K562 (cell line): ENCODE results near the gene TXNIP. TPM values are rescaled to one million over a fixed set of nuclear protein-coding genes. Genes with fewer than 3 reads are reported as not detected.

Experiments used
- BDP1 ChIP-seq: IDR thresholded peaks from 3 replicates; pipeline ENCODE4 v1.6.1; 2011; ENCODE audit not compliant: insufficient read length, insufficient read depth
- BHLHE40 ChIP-seq: IDR thresholded peaks from 2 replicates; pipeline ENCODE4 v1.6.1; 2011; ENCODE audit warnings: low read length, improper control_type of control experiment
- CBX2 ChIP-seq: fragments of 200-600 bp; sonication (generic); IDR thresholded peaks from one replicate; pipeline ENCODE4 v1.6.1; 2012; ENCODE audit warnings: mild to moderate bottlenecking, low read length, inconsistent platforms; ENCODE audit not compliant: insufficient read depth, poor library complexity, severe bottlenecking
- CCNT2 ChIP-seq: IDR thresholded peaks from 2 replicates; pipeline ENCODE4 v1.6.1; 2011; ENCODE audit warnings: borderline replicate concordance, low read depth, mild to moderate bottlenecking, moderate library complexity, mixed read lengths, low read length; ENCODE audit not compliant: insufficient read length; ENCODE audit errors: extremely low read depth
- CEBPB ChIP-seq: fragments of 450-650 bp; IDR thresholded peaks from 2 replicates; pipeline ENCODE4 v1.6.1; 2016; ENCODE audit warnings: missing genetic modification characterization, missing compliant biosample characterization
- FOXP1 ChIP-seq: sonication (generic); formaldehyde crosslinking; IDR thresholded peaks from 2 replicates; pipeline ENCODE4 v1.8.0; 2022; ENCODE audit warnings: mild to moderate bottlenecking, missing genetic modification reagents
- GTF2F1 ChIP-seq: IDR thresholded peaks from 2 replicates; pipeline ENCODE4 v1.6.1; 2011; ENCODE audit warnings: low read depth, low read length, improper control_type of control experiment
- HDAC6 ChIP-seq: IDR thresholded peaks from 2 replicates; pipeline ENCODE4 v1.6.1; 2012; ENCODE audit warnings: low read depth, mild to moderate bottlenecking, control low read depth, inconsistent platforms, low read length, moderate library complexity
- KDM4B ChIP-seq, 2 experiments: fragments of 450-650 bp in 1 of 2; sonication (generic) in 1 of 2; IDR thresholded peaks; 2 replicates each; pipeline ENCODE4 v1.6.1; 2016 to 2017; ENCODE audit warnings: borderline replicate concordance in 2 of 2, antibody characterized with exemption in 1 of 2, low read depth in 1 of 2, mild to moderate bottlenecking in 1 of 2
- MBD1 ChIP-seq: fragments of 250-450 bp; sonication (Bioruptor Pico); IDR thresholded peaks from 2 replicates; pipeline ENCODE4 v1.8.0; 2022; ENCODE audit warnings: inconsistent platforms
- MCM7 ChIP-seq, 2 experiments: fragments of 450-650 bp; IDR thresholded peaks; 2 replicates each; pipeline ENCODE4 v1.6.1; 2016 to 2018
- MECOM ChIP-seq: fragments of 250-450 bp; sonication (Bioruptor Pico); IDR thresholded peaks from 2 replicates; pipeline ENCODE4 v1.8.0; 2022; ENCODE audit warnings: inconsistent platforms
- NFRKB ChIP-seq: fragments of 450-650 bp; IDR thresholded peaks from 2 replicates; pipeline ENCODE4 v1.6.1; 2016; ENCODE audit warnings: low read depth
- NR3C1 ChIP-seq: sonication (generic); formaldehyde crosslinking; IDR thresholded peaks from 2 replicates; pipeline ENCODE4 v1.8.1; 2022; ENCODE audit warnings: missing genetic modification reagents
- RBBP5 ChIP-seq: fragments of 200-600 bp; sonication (generic); IDR thresholded peaks from 2 replicates; pipeline ENCODE4 v1.6.1; 2012; ENCODE audit warnings: borderline replicate concordance, mild to moderate bottlenecking, low read length, control low read depth, inconsistent platforms; ENCODE audit not compliant: insufficient read depth, poor library complexity, severe bottlenecking
- SOX6 ChIP-seq: fragments of 450-650 bp; IDR thresholded peaks from 2 replicates; pipeline ENCODE4 v1.6.1; 2014; ENCODE audit warnings: mild to moderate bottlenecking
- SUPT5H ChIP-seq: fragments of 450-650 bp; IDR thresholded peaks from 2 replicates; pipeline ENCODE4 v1.6.1; 2016
- TAF7 ChIP-seq: fragments of 450-650 bp; IDR thresholded peaks from 2 replicates; pipeline ENCODE4 v1.6.1; 2016; ENCODE audit warnings: missing genetic modification characterization, missing compliant biosample characterization
- TGIF2 ChIP-seq: sonication (generic); formaldehyde crosslinking; IDR thresholded peaks from 2 replicates; pipeline ENCODE4 v1.8.1; 2022; ENCODE audit warnings: mild to moderate bottlenecking, missing genetic modification reagents, moderate library complexity
- YY1 ChIP-seq, 3 experiments: IDR thresholded peaks; 2 replicates each; pipeline ENCODE4 v1.6.1; 2011; ENCODE audit warnings: low read length in 2 of 3, mild to moderate bottlenecking in 2 of 3, moderate library complexity in 2 of 3, borderline replicate concordance in 1 of 3, control low read depth in 1 of 3, low read depth in 1 of 3; ENCODE audit not compliant: insufficient read depth in 3 of 3, insufficient replicate concordance in 2 of 3, control insufficient read depth in 1 of 3, insufficient read length in 1 of 3; ENCODE audit errors: extremely low read depth in 1 of 3
- ZEB2 ChIP-seq: fragments of 450-650 bp; IDR thresholded peaks from 2 replicates; pipeline ENCODE4 v1.6.1; 2016
- ZNF282 ChIP-seq: sonication (generic); formaldehyde crosslinking; IDR thresholded peaks from 2 replicates; pipeline ENCODE4 v1.8.1; 2023; ENCODE audit warnings: missing genetic modification reagents
- polyA plus RNA-seq, 8 experiments: library from polyadenylated mRNA; depleted of rRNA in 4 of 8; stranded (reverse) in 5 of 8; unstranded in 3 of 8; fragments of >200 nt; fragmentation: Nextera tagmentation in 2 of 8; fragmentation: Illumina TruSeq in 1 of 8; extraction: Ambion mirVana in 2 of 8; extraction: Trizol in 1 of 8; gene quantifications; 2 replicates each; pipeline versions ENCODE4 v1.2.1 to v1.2.3, GENCODE V29; 2011 to 2014; ENCODE audit warnings: inconsistent platforms in 1 of 8, missing spikeins in 1 of 8
- total RNA-seq, 7 experiments: library from RNA; depleted of rRNA in 6 of 7; stranded (reverse); fragments of >200 nt in 6 of 7; fragmentation: Illumina TruSeq in 2 of 7; extraction: Trizol in 2 of 7; gene quantifications; 2 replicates each; pipeline versions ENCODE4 v1.2.1 to v1.2.3, GENCODE V29; 2011 to 2021; ENCODE audit warnings: low replicate concordance in 1 of 7
- TF ChIP-seq, protein P1 (sequence below): sonication (generic); formaldehyde crosslinking; IDR thresholded peaks from 2 replicates; pipeline ENCODE4 v1.4.0; 2020; ENCODE audit warnings: mild to moderate bottlenecking, missing genetic modification reagents
- TF ChIP-seq, protein P2 (sequence below): fragments of 450-650 bp; formaldehyde crosslinking; IDR thresholded peaks from 2 replicates; pipeline ENCODE4 v1.4.0; 2020; ENCODE audit warnings: mild to moderate bottlenecking

Gene TXNIP
- total and polyA plus RNA-seq, 9 of the 15 experiments (the other 6 are each of a cell fraction or from before 2014, with no cell fraction given): 120 to 499 (median 257) TPM

DNA sequence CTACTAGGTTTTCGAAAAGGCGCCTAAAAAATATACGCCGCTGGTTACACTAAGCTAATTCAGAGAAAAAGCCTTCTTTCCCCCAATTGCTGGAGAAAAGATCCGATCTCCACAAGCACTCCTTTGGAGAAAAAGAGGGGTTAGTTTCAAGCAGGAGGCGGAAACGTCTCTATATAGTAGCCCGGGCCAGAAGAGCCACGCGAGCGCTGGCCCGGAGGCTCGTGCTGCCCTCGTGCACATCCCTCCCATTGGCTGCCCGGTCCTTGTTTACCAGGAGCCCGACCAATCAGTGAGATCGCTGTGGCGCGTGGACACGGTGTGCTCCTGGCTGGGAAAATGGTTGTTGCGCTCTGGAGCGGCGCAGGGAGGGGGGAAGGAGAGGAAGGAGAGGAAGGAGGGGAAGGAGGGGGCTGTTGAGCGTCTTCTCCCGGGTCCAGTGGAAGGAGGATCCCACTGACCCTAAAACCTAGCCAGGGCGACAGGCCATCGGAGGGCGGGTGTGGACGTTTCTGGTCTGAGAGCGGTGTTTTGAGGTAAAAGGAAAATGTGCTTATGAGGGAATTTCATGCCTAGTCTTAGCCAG, at the start of gene TXNIP (continued):
- TF ChIP-seq, protein P1, sequence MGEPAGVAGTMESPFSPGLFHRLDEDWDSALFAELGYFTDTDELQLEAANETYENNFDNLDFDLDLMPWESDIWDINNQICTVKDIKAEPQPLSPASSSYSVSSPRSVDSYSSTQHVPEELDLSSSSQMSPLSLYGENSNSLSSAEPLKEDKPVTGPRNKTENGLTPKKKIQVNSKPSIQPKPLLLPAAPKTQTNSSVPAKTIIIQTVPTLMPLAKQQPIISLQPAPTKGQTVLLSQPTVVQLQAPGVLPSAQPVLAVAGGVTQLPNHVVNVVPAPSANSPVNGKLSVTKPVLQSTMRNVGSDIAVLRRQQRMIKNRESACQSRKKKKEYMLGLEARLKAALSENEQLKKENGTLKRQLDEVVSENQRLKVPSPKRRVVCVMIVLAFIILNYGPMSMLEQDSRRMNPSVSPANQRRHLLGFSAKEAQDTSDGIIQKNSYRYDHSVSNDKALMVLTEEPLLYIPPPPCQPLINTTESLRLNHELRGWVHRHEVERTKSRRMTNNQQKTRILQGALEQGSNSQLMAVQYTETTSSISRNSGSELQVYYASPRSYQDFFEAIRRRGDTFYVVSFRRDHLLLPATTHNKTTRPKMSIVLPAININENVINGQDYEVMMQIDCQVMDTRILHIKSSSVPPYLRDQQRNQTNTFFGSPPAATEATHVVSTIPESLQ (CRISPR knock-in tag): 0 out of 2 replicates have a peak, but pooled peaks have one; percentile 32
- TF ChIP-seq NR3C1 (CRISPR knock-in tag): no peak
- TF ChIP-seq TGIF2: no peak
- TF ChIP-seq MCM7 (IDR thresholded peaks at IDR 0.05): peak in 1 of 2 experiments; percentile 100; a peak in 2 of 4 replicates
- no peak for TF ChIP-seq HDAC6
- peak; percentile 79; the same call in 1 of the 2 replicates for TF ChIP-seq GTF2F1
- TF ChIP-seq FOXP1: peak; percentile 96
- peak; percentile 61 for TF ChIP-seq BHLHE40
- TF ChIP-seq MBD1: no peak
- TF ChIP-seq TAF7: peak; percentile 74
- no peak; the same call in 1 of the 2 replicates for TF ChIP-seq SOX6
- TF ChIP-seq NFRKB: peak; percentile 96
- TF ChIP-seq SUPT5H: peak; percentile 99
- TF ChIP-seq, protein P2, sequence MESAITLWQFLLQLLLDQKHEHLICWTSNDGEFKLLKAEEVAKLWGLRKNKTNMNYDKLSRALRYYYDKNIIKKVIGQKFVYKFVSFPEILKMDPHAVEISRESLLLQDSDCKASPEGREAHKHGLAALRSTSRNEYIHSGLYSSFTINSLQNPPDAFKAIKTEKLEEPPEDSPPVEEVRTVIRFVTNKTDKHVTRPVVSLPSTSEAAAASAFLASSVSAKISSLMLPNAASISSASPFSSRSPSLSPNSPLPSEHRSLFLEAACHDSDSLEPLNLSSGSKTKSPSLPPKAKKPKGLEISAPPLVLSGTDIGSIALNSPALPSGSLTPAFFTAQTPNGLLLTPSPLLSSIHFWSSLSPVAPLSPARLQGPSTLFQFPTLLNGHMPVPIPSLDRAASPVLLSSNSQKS: no peak
- peak; percentile 98 for TF ChIP-seq CCNT2
- no peak for TF ChIP-seq CEBPB (tag)
- TF ChIP-seq MECOM (CRISPR knock-in tag): 0 out of 2 replicates have a peak, but pooled peaks have one; percentile 39
- TF ChIP-seq CBX2: no peak
- TF ChIP-seq RBBP5: no peak
- no peak for TF ChIP-seq ZEB2
- no peak for TF ChIP-seq ZNF282 (CRISPR knock-in tag)
- peak in 1 of 2 experiments; percentile 75; a peak in 1 of 4 replicates for TF ChIP-seq KDM4B (IDR thresholded peaks at IDR 0.05; ENCODE audit: borderline replicate concordance in 2 of 2, low read depth in 1 of 2)
- peak; percentile 21 to 89 (median 83) for TF ChIP-seq YY1 (IDR thresholded peaks at IDR 0.05; ENCODE audit: borderline replicate concordance in 1 of 3, control insufficient read depth in 1 of 3, extremely low read depth in 1 of 3, insufficient read depth in 3 of 3, insufficient read length in 1 of 3, insufficient replicate concordance in 2 of 3, low read depth in 1 of 3, low read length in 2 of 3)
- TF ChIP-seq BDP1: no peak
